SK-N-SH treated with all-trans-retinoic acid at 6 μM for 48 hours (cell line): ENCODE data around the gene ASCL1.

Experiments used
- ATAC-seq: fragments of 200-7000 bp; cut with Tn5 transposase; 3 replicates; pipeline ENCODE4 v1.9.1; 2020; ENCODE audit warnings: mild to moderate bottlenecking, moderate library complexity
- ARNTL ChIP-seq: fragments of 450-650 bp; formaldehyde crosslinking; IDR thresholded peaks from 2 replicates; pipeline ENCODE4 v1.5.0; 2020; ENCODE audit warnings: low read depth, mild to moderate bottlenecking, moderate library complexity, borderline replicate concordance
- BACH2 ChIP-seq: fragments of 250-450 bp; sonication (Bioruptor Pico); IDR thresholded peaks from 2 replicates; pipeline ENCODE4 v1.9.0; 2021; ENCODE audit warnings: mild to moderate bottlenecking, borderline replicate concordance
- CSDC2 ChIP-seq: fragments of 250-450 bp; sonication (Bioruptor Pico); IDR thresholded peaks from 2 replicates; pipeline ENCODE4 v1.5.0; 2020; ENCODE audit warnings: mild to moderate bottlenecking, moderate library complexity
- CSRNP3 ChIP-seq: fragments of 250-450 bp; sonication (Bioruptor Pico); IDR thresholded peaks from 2 replicates; pipeline ENCODE4 v1.5.1; 2021; ENCODE audit warnings: mild to moderate bottlenecking, moderate library complexity
- ESRRG ChIP-seq: fragments of 250-450 bp; sonication (Bioruptor Pico); IDR thresholded peaks from 2 replicates; pipeline ENCODE4 v1.6.1; 2021; ENCODE audit warnings: mild to moderate bottlenecking
- GLIS3 ChIP-seq: fragments of 250-450 bp; sonication (Bioruptor Pico); IDR thresholded peaks from 2 replicates; pipeline ENCODE4 v1.5.0; 2020; ENCODE audit warnings: mild to moderate bottlenecking, moderate library complexity
- ISL1 ChIP-seq: fragments of 250-450 bp; sonication (Bioruptor Pico); IDR thresholded peaks from 2 replicates; pipeline ENCODE4 v2.1.2; 2022; ENCODE audit warnings: mild to moderate bottlenecking, moderate library complexity
- OSR1 ChIP-seq: fragments of 250-450 bp; sonication (Bioruptor Pico); IDR thresholded peaks from 2 replicates; pipeline ENCODE4 v1.8.0; 2022; ENCODE audit warnings: moderate library complexity, mild to moderate bottlenecking, inconsistent platforms
- POU6F1 ChIP-seq: fragments of 250-450 bp; sonication (Bioruptor Pico); IDR thresholded peaks from 2 replicates; pipeline ENCODE4 v1.8.0; 2021; ENCODE audit warnings: low read depth, mild to moderate bottlenecking, moderate library complexity, borderline replicate concordance
- PPARA ChIP-seq: fragments of 250-450 bp; sonication (Bioruptor Pico); IDR thresholded peaks from 2 replicates; pipeline ENCODE4 v1.5.0; 2020; ENCODE audit warnings: mild to moderate bottlenecking, borderline replicate concordance
- RARB ChIP-seq: fragments of 250-450 bp; sonication (Bioruptor Pico); IDR thresholded peaks from 2 replicates; pipeline ENCODE4 v1.8.0; 2021; ENCODE audit warnings: mild to moderate bottlenecking, moderate library complexity
- SNAI2 ChIP-seq: fragments of 250-450 bp; sonication (Bioruptor Pico); IDR thresholded peaks from 2 replicates; pipeline ENCODE4 v1.5.0; 2020; ENCODE audit warnings: mild to moderate bottlenecking, moderate library complexity
- TCF4 ChIP-seq: fragments of 250-450 bp; sonication (Bioruptor Pico); IDR thresholded peaks from 2 replicates; pipeline ENCODE4 v1.8.0; 2021; ENCODE audit warnings: mild to moderate bottlenecking, moderate library complexity, borderline replicate concordance
- TOX ChIP-seq: fragments of 250-450 bp; sonication (Bioruptor Pico); IDR thresholded peaks from 2 replicates; pipeline ENCODE4 v1.8.0; 2021; ENCODE audit warnings: mild to moderate bottlenecking, moderate library complexity, borderline replicate concordance
- TSHZ2 ChIP-seq: fragments of 250-450 bp; sonication (Bioruptor Pico); IDR thresholded peaks from 2 replicates; pipeline ENCODE4 v1.5.0; 2020; ENCODE audit warnings: mild to moderate bottlenecking, moderate library complexity
- ZNF565 ChIP-seq: fragments of 450-650 bp; formaldehyde crosslinking; conservative IDR thresholded peaks from 2 replicates; pipeline ENCODE4 v1.5.0; 2020; ENCODE audit warnings: low read depth, mild to moderate bottlenecking, moderate library complexity
- TF ChIP-seq, protein P1 (sequence below): fragments of 250-450 bp; sonication (Bioruptor Pico); IDR thresholded peaks from 2 replicates; pipeline ENCODE4 v1.8.0; 2020; ENCODE audit warnings: mild to moderate bottlenecking, moderate library complexity, borderline replicate concordance
- TF ChIP-seq, protein P2 (sequence below): fragments of 250-450 bp; sonication (Bioruptor Pico); IDR thresholded peaks from 2 replicates; pipeline ENCODE4 v1.5.1; 2020; ENCODE audit warnings: low read depth, mild to moderate bottlenecking, moderate library complexity

The ASCL1 gene

DNA sequence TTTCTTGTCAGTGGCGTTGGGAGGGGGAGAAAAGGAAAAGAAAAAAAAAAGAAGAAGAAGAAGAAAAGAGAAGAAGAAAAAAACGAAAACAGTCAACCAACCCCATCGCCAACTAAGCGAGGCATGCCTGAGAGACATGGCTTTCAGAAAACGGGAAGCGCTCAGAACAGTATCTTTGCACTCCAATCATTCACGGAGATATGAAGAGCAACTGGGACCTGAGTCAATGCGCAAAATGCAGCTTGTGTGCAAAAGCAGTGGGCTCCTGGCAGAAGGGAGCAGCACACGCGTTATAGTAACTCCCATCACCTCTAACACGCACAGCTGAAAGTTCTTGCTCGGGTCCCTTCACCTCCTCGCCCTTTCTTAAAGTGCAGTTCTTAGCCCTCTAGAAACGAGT, 1.9 kb downstream of the ASCL1 start:
- no peak for TF ChIP-seq CSRNP3 (CRISPR knock-in tag)
- no peak for TF ChIP-seq PPARA
- no peak for TF ChIP-seq ZNF565 (CRISPR knock-in tag)
- ATAC-seq: no peak

DNA sequence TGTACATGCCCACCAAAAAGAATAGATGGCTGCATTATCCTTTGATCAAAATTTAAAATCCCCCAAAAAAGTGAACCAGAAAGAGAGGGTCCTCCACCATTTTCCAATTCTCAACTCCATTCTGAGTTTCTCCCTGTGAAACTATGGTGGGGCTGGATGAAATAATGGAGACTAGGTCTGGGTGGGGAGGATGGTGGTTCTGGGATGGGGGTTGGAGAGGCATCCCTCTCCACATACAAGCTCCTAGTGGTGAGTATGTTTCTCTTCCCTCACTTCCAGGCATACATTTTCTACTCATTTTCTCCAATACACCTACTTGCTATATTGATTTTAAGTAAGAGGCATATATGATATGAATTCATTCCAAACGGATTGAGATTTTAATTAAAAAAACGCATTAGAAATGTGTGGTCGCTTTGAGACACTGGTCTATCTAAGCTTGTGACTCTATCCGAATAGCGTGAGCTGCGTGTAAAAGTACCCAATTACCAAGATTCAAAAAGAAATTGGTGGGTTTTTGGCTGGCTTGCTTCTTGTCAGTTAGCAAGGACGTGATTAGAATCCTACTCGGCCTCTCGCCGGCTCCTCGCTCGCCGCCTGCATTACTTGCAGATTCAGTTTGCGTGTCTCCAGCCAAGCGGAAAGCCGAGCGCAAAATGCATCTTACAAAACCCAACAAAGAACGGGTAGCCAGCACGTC, 3.4 kb downstream of the ASCL1 start:
- ATAC-seq: no peak
- TF ChIP-seq, protein P1, sequence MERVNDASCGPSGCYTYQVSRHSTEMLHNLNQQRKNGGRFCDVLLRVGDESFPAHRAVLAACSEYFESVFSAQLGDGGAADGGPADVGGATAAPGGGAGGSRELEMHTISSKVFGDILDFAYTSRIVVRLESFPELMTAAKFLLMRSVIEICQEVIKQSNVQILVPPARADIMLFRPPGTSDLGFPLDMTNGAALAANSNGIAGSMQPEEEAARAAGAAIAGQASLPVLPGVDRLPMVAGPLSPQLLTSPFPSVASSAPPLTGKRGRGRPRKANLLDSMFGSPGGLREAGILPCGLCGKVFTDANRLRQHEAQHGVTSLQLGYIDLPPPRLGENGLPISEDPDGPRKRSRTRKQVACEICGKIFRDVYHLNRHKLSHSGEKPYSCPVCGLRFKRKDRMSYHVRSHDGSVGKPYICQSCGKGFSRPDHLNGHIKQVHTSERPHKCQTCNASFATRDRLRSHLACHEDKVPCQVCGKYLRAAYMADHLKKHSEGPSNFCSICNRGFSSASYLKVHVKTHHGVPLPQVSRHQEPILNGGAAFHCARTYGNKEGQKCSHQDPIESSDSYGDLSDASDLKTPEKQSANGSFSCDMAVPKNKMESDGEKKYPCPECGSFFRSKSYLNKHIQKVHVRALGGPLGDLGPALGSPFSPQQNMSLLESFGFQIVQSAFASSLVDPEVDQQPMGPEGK (CRISPR knock-in tag): no peak
- TF ChIP-seq ZNF565 (CRISPR knock-in tag): no peak
- no peak for TF ChIP-seq TOX (CRISPR knock-in tag)
- TF ChIP-seq CSRNP3 (CRISPR knock-in tag): no peak
- TF ChIP-seq TCF4 (CRISPR knock-in tag): no peak
- TF ChIP-seq TSHZ2 (CRISPR knock-in tag): no peak
- TF ChIP-seq RARB: no peak
- TF ChIP-seq SNAI2 (CRISPR knock-in tag): no peak
- TF ChIP-seq, protein P2, sequence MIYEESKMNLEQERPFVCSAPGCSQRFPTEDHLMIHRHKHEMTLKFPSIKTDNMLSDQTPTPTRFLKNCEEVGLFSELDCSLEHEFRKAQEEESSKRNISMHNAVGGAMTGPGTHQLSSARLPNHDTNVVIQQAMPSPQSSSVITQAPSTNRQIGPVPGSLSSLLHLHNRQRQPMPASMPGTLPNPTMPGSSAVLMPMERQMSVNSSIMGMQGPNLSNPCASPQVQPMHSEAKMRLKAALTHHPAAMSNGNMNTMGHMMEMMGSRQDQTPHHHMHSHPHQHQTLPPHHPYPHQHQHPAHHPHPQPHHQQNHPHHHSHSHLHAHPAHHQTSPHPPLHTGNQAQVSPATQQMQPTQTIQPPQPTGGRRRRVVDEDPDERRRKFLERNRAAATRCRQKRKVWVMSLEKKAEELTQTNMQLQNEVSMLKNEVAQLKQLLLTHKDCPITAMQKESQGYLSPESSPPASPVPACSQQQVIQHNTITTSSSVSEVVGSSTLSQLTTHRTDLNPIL: no peak
- TF ChIP-seq PPARA: no peak
- no peak for TF ChIP-seq OSR1 (CRISPR knock-in tag)
- TF ChIP-seq GLIS3 (CRISPR knock-in tag): no peak
- no peak for TF ChIP-seq BACH2 (CRISPR knock-in tag)
- TF ChIP-seq POU6F1: no peak
- no peak for TF ChIP-seq ISL1 (CRISPR knock-in tag)
- no peak for TF ChIP-seq CSDC2 (CRISPR knock-in tag)
- TF ChIP-seq ESRRG: no peak
- no peak for TF ChIP-seq ARNTL (CRISPR knock-in tag)
- TF ChIP-seq, all 23 proteins: peak for 0

DNA sequence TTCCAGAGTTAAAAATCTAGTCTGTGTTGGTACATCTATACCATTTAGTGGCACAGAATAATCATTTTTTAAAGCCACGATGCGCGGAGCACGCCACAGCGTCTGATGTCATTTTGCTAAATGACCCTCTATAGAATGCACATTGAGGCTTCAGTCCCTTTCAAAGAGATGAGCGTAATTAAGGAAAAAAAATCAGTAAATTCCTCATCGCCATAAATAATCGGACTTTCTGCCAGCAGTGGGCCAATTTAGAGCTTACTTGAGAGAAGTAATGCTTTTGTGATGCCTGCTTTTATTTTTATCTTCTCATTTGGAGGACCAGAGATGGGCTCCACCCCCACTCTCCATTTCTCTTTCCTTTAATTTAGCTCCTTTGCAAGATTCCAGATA, 4.0 kb downstream of the ASCL1 start:
- TF ChIP-seq BACH2 (CRISPR knock-in tag): no peak
- ATAC-seq: no peak
